Panc1 (cell line): ENCODE results near the gene COQ10A. TPM values are rescaled to one million over a fixed set of nuclear protein-coding genes. Genes with fewer than 3 reads are reported as not detected.

Source experiments
- ATAC-seq: fragments of 200-7000 bp; cut with Tn5 transposase; 2 replicates; pipeline ENCODE4 v1.9.1; 2020; ENCODE audit warnings: mild to moderate bottlenecking, moderate library complexity
- BruUV-seq: library from RNA; stranded (reverse); fragments of 400-500 nt; replicated peaks from 2 replicates; lab custom pipeline; 2021; lab: Mats Ljungman, UMichigan
- CTCF ChIA-PET: fragments of 300-600 bp; sonication (Branson Sonifier 250); formaldehyde crosslinking; loops from one replicate; lab custom pipeline; 2022; ENCODE audit warnings: antibody characterized with exemption; lab: Charles Lee
- POLR2A ChIA-PET: fragments of 300-600 bp; sonication (Branson Sonifier 250); formaldehyde crosslinking; loops from one replicate; lab custom pipeline; 2022; ENCODE audit warnings: antibody characterized with exemption; lab: Charles Lee
- DNase-seq: peaks from one replicate; pipeline ENCODE4 v3.0.0-alpha.2; 2010; ENCODE audit warnings: low read depth, low spot score
- H3K27ac ChIP-seq: 2 replicates; pipeline ENCODE4 v1.5.1; 2011; ENCODE audit warnings: mild to moderate bottlenecking, low read length, inconsistent platforms
- H3K27me3 ChIP-seq: fragments of 200-500 bp; sonication (Bioruptor generic); 2 replicates; pipeline ENCODE4 v1.6.0; 2014; ENCODE audit warnings: low read length, inconsistent platforms; ENCODE audit not compliant: control insufficient read depth, insufficient read depth
- H3K36me3 ChIP-seq: fragments of 200-500 bp; sonication (Bioruptor generic); 2 replicates; pipeline ENCODE4 v1.5.1; 2014; ENCODE audit warnings: inconsistent platforms, mild to moderate bottlenecking, low read length, moderate library complexity; ENCODE audit not compliant: control insufficient read depth, insufficient read depth
- H3K4me1 ChIP-seq: 2 replicates; pipeline ENCODE4 v1.5.1; 2011; ENCODE audit warnings: inconsistent platforms, mild to moderate bottlenecking, low read length, moderate library complexity; ENCODE audit not compliant: control insufficient read depth, insufficient read depth
- H3K4me3 ChIP-seq, 2 experiments: 2 replicates each; pipeline ENCODE4 v1.5.1; 2011 to 2012; ENCODE audit warnings: low read depth in 2 of 2, low read length in 2 of 2, mild to moderate bottlenecking in 2 of 2, inconsistent platforms in 1 of 2, moderate library complexity in 1 of 2
- H3K9me3 ChIP-seq: fragments of 200-500 bp; sonication (Bioruptor generic); 2 replicates; pipeline ENCODE4 v1.5.1; 2014; ENCODE audit warnings: low read depth, mild to moderate bottlenecking, inconsistent platforms, low read length, moderate library complexity; ENCODE audit not compliant: control insufficient read depth, insufficient read depth
- POLR2AphosphoS5 ChIP-seq: IDR thresholded peaks from 2 replicates; pipeline ENCODE4 v1.6.1; 2012; ENCODE audit warnings: mild to moderate bottlenecking, low read depth, low read length, moderate library complexity
- SIN3A ChIP-seq: IDR thresholded peaks from 2 replicates; pipeline ENCODE4 v1.6.1; 2012; ENCODE audit warnings: low read depth, mild to moderate bottlenecking, low read length, moderate library complexity, borderline replicate concordance; ENCODE audit not compliant: insufficient read depth
- TCF7L2 ChIP-seq: IDR thresholded peaks from 2 replicates; pipeline ENCODE4 v1.6.1; 2011; ENCODE audit warnings: mild to moderate bottlenecking, low read depth, low read length, inconsistent platforms
- in situ Hi-C: cut with HindIII; loops from 2 replicates; pipeline ENCODE4 v1.10.0; 2016; ENCODE audit warnings: low sequenced_read_pairs, low pct_unique_long_range_greater_than_20kb
- intact Hi-C: fragments of 100-400 bp; cut with micrococcal nuclease; formaldehyde crosslinking; loops from one replicate; pipeline ENCODE4 v1.10.0; 2022; ENCODE audit not compliant: unreplicated experiment
- total RNA-seq: library from RNA; stranded (reverse); gene quantifications from one replicate; pipeline ENCODE4 v1.2.1, GENCODE V29; 2021; ENCODE audit not compliant: unreplicated experiment
- TF ChIP-seq, protein P1 (sequence below): fragments of 450-650 bp; IDR thresholded peaks from 2 replicates; pipeline ENCODE4 v1.5.1; 2017; ENCODE audit warnings: mild to moderate bottlenecking
- TF ChIP-seq, protein P2 (sequence below), 2 experiments: IDR thresholded peaks; 2 replicates each; pipeline ENCODE4 v1.6.1; 2011 to 2012; ENCODE audit warnings: low read depth in 2 of 2, control low read depth in 1 of 2, low read length in 1 of 2, mild to moderate bottlenecking in 1 of 2, moderate library complexity in 1 of 2; ENCODE audit not compliant: insufficient read depth in 1 of 2

Gene COQ10A
- total RNA-seq, 1 experiment from 2014 or later: 20.0 TPM

DNA sequence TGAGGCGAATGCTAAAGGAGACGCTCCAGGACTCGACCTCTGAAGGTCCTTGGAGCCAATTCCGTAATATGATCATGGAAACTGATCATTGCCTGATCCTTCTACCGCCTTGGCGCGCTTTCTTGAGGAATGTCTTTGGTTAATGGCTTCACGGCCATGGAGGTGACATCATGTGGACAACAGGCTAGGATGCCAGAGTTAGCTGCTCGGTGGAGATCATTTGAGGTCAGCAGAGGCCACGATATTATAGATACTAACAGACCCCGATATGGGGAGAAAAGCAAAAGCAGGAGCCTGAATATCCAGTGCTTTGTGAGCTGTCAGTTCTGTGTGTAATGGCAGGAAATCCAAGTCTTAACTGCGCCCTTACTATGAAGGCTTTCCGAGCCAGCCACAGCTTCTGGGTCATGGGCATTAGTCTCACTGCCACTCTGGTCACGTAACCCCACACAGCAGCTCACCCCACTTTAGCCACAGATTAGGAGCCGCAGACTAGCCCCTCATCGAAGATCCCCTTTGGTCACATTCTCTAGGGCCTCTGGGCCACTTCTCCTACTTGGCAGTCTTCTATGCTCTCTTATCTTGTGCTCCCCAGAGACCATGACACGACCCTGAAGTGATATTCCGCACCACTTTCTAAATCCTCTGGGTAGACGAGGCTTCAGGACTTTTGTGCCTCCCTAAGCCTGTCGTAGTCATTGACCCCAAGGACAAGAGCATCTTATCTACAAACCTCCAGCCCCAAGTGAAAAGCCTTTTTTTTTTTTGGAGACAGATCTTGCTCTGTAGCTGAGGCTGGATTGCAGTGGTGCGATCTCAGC, 34.1 kb downstream of the COQ10A start:
- Histone ChIP-seq H3K27ac (peak overlapping the region; percentile 98), H3K27me3 (no peaks in the 10 kb centered on the region), H3K4me3 (peak overlapping the region; percentile 64 to 92), H3K36me3 (peaks cover 6% of the 10 kb centered on the region), H3K9me3 (no peaks in the 10 kb centered on the region), H3K4me1 (peaks cover 7% of the 10 kb centered on the region)
- peak; percentile 59 for TF ChIP-seq POLR2AphosphoS5
- no peak for TF ChIP-seq TCF7L2
- BruUV-seq: TSS peak; percentile 93
- intact Hi-C loops (no loop called here), in situ Hi-C loops (no loop called here)
- DNase-seq (no peak), ATAC-seq (peak; percentile 47)
- CTCF ChIA-PET: interaction anchor here (0.6 to 0.7 kb wide), 2 partner anchors 45 to 144 kb away, joined by 3 to 4 read pairs; no protein-coding TSS in a partner anchor
- POLR2A ChIA-PET: interaction anchor here (0.5 to 0.6 kb wide), 3 partner anchors 8 to 33 kb away, joined by 3 to 7 read pairs (median 5); partner anchors contain the start of gene PAN2

DNA sequence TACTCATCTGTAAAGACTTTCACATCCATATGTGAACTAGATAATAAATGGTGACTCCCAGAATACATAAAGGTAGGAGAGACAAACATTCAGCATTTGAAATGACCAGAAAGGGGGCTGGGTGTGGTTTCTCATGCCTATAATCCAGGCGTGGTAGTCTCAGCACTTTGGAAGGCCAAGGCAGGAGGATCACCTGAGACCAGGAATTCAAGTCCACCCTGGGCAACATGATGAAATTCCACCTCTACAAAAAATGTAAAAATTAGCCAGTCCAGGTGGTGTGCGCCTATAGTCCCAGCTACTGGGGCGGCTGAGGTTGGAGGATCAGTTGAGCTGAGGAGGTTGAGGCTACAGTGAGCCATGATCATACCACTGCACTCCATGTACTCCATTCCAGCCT, 37.5 kb downstream of the COQ10A start:
- Histone ChIP-seq H3K36me3 (peaks cover 4% of the 10 kb centered on the region; the same call in 1 of the 2 replicates), H3K27me3 (no peaks in the 10 kb centered on the region), H3K4me1 (peaks cover 7% of the 10 kb centered on the region), H3K27ac (no peak overlapping the region), H3K9me3 (no peaks in the 10 kb centered on the region), H3K4me3 (no peak overlapping the region)
- no TSS peak for BruUV-seq
- POLR2A ChIA-PET: no interaction called here
- TF ChIP-seq, protein P1, sequence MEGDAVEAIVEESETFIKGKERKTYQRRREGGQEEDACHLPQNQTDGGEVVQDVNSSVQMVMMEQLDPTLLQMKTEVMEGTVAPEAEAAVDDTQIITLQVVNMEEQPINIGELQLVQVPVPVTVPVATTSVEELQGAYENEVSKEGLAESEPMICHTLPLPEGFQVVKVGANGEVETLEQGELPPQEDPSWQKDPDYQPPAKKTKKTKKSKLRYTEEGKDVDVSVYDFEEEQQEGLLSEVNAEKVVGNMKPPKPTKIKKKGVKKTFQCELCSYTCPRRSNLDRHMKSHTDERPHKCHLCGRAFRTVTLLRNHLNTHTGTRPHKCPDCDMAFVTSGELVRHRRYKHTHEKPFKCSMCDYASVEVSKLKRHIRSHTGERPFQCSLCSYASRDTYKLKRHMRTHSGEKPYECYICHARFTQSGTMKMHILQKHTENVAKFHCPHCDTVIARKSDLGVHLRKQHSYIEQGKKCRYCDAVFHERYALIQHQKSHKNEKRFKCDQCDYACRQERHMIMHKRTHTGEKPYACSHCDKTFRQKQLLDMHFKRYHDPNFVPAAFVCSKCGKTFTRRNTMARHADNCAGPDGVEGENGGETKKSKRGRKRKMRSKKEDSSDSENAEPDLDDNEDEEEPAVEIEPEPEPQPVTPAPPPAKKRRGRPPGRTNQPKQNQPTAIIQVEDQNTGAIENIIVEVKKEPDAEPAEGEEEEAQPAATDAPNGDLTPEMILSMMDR: no peak
- TF ChIP-seq TCF7L2: no peak
- TF ChIP-seq POLR2AphosphoS5: no peak
- TF ChIP-seq, protein P2, sequence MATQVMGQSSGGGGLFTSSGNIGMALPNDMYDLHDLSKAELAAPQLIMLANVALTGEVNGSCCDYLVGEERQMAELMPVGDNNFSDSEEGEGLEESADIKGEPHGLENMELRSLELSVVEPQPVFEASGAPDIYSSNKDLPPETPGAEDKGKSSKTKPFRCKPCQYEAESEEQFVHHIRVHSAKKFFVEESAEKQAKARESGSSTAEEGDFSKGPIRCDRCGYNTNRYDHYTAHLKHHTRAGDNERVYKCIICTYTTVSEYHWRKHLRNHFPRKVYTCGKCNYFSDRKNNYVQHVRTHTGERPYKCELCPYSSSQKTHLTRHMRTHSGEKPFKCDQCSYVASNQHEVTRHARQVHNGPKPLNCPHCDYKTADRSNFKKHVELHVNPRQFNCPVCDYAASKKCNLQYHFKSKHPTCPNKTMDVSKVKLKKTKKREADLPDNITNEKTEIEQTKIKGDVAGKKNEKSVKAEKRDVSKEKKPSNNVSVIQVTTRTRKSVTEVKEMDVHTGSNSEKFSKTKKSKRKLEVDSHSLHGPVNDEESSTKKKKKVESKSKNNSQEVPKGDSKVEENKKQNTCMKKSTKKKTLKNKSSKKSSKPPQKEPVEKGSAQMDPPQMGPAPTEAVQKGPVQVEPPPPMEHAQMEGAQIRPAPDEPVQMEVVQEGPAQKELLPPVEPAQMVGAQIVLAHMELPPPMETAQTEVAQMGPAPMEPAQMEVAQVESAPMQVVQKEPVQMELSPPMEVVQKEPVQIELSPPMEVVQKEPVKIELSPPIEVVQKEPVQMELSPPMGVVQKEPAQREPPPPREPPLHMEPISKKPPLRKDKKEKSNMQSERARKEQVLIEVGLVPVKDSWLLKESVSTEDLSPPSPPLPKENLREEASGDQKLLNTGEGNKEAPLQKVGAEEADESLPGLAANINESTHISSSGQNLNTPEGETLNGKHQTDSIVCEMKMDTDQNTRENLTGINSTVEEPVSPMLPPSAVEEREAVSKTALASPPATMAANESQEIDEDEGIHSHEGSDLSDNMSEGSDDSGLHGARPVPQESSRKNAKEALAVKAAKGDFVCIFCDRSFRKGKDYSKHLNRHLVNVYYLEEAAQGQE (IDR thresholded peaks at IDR 0.05; ENCODE audit: insufficient read depth in 1 of 2, low read depth in 2 of 2, low read length in 1 of 2): no peak
- no peak for TF ChIP-seq SIN3A
- CTCF ChIA-PET: no interaction called here
- in situ Hi-C loops: no loop called here
- intact Hi-C loops: no loop called here
- no peak for ATAC-seq
- DNase-seq: no peak
